HK-2 (cell line): ENCODE results near the gene CLEC11A.
"Not testable (repeated sequence)": the region's sequence is repeated elsewhere in the genome, so short reads cannot be mapped to it uniquely, and the experiment has no call there.

Experiments used
- DNase-seq: peaks from one replicate; pipeline ENCODE4 v3.0.0-alpha.2; 2018; ENCODE audit not compliant: unreplicated experiment

CLEC11A gene

DNA sequence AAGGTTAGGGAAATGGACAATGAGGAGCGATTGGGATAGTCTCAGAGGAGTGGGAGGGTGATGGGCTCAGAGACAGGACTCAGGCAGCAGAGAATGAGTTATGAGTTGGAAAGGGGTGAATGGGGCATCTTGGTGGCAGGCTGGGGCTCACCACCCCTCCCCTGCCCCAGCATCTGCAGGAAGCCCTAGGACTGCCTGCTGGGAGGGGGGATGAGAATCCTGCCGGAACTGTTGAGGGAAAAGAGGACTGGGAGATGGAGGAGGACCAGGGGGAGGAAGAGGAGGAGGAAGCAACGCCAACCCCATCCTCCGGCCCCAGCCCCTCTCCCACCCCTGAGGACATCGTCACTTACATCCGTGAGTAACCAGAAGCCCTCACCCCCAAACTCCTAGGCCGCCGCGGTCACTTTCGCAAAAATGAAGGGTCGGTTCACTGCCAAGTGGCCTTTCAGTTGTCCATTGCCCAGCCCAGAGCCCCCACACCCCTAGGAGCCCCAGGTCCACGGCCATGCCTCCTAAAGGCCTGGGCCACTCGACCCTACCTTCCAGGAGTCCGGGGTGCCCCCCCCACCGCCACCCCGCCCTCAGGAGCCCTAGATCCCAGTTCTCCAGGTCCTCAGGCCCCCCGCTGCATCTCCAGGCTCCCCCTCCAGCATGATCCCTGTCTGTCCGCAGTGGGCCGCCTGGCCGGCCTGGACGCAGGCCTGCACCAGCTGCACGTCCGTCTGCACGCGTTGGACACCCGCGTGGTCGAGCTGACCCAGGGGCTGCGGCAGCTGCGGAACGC is 764 bp downstream of the CLEC11A start:
- no peak for DNase-seq

DNA sequence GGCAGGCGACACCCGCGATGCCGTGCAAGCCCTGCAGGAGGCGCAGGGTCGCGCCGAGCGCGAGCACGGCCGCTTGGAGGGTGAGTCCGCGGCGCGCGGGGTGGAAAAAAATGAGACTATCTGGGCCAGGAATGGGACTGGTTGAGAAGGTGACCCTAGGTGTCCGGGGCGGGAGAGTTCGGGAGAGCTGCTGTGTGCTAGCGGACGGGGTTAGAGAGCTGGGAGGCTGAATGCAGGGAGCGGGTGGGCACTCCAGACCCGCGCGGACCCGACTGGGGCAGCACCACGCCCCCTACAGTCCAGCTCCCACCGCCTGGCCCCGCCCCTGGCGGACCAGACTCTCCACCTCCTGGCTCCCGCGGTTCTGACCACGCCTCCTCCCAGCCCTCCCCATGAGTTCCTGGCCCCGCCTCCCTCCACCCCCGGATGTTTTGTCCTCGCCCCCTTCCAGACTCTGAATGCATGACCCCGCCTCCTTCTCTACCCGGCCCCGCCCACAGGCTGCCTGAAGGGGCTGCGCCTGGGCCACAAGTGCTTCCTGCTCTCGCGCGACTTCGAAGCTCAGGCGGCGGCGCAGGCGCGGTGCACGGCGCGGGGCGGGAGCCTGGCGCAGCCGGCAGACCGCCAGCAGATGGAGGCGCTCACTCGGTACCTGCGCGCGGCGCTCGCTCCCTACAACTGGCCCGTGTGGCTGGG is 1.5 kb downstream of the CLEC11A start:
- DNase-seq: peak; percentile 100

DNA sequence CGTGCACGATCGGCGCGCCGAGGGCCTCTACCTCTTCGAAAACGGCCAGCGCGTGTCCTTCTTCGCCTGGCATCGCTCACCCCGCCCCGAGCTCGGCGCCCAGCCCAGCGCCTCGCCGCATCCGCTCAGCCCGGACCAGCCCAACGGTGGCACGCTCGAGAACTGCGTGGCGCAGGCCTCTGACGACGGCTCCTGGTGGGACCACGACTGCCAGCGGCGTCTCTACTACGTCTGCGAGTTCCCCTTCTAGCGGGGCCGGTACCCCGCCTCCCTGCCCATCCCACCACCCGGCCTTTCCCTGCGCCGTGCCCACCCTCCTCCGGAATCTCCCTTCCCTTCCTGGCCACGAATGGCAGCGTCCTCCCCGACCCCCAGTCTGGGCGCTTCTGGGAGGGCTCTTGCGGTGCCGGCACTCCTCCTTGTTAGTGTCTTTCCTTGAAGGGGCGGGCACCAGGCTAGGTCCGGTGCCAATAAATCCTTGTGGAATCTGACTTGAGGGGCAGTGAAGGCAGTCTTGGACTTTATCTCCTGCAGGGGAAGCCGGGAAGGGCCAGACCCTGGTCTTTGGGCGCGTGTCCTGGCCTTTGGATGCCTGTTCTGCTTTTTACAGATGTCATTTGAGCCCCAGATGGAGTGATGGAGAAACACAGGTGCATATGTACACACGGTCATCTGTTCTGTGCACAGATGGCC is 2.2 kb downstream of the CLEC11A start:
- DNase-seq: no peak

DNA sequence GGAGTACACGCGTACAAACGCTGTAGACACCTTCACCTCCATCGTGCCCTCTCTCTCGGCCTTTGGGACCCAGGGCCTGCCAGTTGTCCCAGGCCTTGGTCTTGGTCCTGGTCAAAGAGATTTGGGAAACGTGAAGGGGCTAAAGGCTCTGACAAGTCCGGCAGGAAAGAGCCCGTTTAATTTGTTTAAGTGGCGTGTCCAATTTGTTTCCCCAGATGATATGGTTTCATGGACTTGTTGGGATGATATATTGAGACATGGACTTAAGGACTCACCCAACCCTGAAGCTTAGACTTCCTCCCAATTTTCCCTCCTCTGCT is 2.7 kb downstream of the CLEC11A start:
- DNase-seq: no peak

DNA sequence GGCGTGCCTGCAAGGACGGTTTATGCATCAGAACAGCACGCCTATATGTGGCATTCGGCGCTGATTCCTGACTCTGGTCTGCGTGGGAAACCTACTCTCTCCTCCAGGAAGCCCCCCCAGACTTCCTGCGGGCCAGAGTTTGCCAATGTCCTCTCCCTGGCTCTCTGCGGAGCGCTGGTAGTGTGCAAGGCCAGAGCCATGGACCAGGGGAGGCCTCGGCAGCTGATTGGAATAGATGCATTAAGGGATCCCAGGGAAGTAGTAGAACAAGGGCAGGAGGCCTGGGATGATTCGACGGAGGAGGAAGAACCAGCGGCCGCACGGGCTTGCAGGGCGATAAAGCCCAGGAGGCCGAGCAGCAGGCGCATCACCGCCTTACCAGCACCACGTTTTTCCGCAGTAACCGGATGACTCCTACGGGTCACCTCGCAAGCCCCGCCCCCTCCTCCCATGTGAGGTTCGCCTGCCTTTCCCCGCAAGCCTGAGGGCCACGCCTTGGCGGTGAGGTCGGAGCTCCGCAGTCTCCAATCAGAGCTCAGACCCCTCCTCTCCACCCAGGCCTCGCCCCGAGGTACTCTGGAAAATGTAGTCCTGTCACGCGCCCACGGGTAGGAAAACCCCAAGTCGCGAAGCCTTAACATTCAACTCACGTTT is 5.0 kb downstream of the CLEC11A start:
- DNase-seq: peak; percentile 91

DNA sequence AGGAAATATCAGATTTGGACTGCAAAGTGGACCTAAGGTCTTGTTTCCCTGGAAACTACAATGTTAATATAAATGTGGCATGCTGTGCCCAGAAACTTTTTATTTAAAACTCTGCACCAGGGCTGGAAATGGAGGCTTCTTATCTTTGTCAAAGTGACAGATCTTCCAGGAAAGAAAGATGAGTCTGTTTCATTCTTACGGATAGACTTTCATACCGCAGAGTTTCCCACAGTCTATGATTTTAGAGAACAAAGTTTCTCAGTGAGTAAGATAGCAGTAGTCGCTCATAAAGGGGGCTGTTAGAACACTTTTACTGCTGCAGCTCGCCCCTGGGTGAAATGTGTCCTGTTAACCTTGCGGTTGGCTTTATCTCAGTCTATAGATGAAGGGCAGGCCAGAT is 6.7 kb downstream of the CLEC11A start:
- no peak for DNase-seq

DNA sequence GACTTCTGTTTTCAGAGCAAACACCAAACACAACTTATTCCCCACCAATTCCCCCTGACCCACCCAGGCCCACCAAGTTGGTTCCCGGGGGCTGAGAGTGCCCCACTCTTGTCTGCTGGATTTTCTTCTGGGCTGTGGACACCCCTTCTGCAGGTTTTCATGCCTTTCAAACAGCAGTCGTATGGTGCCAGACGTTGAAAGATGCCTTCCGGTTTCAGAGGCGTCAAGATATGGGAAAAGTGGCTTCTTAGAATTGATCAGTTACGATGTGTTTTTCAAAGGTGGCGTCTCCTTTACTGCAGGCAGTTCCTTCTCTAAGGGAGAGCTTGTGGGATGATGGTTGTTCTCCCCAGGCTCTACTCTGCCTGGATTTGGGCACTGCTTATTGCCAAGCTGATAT is 12.7 kb downstream of the CLEC11A start:
- no peak for DNase-seq

DNA sequence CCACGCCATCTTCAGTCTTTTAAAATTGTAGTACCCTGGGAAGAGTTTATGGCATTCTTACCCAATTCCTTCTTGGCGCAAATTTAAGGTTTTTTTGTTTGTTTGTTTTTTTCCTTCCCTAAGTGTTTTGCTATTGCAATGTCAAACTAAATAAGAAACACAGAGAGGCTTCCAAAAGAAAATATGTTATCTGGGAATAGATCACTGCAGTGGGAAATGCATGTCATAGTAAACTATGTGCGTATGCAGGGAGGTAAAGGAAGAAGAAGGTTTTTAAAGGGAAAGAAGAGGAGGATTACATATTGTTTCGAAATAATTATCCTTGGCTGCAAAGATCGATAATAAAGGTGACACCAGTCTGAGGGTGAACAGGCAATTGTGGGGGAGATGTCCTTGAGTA is 13.2 kb downstream of the CLEC11A start:
- DNase-seq: no peak

DNA sequence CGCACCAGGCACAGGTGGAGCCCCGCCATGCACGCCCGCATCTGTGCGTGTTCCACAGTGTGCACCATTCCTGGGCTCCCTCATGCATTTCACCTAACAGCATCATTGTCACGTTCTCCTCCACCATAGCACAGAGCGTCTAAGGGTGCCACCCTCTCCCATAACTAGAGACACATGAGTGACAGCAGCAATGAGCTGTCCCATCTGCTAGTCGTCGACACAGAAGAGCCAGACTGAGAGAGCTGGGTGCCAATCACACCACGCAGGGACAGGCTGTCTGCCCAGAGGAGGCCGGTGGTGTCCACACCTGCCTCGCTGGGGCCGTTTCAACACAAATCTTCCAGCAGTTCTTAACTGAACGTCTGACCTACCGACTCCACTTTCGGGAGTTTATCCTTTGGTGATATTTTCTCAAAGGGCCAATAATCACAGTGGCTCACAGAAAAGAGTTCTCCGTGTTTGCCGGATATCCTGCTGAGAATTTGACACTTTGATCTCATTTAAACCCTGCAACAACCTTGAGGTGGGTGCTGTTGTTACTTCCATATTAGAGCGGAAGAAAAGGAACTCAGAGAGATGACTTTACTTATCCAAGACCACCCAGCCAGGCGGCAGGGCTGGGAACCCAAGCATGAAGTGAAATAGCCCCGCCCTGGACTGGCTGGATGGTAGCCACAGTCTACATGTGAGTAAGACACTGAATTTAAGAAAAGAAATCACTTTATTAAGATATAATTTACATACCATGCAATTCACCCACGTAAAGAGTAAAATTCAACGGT is 16.2 kb downstream of the CLEC11A start:
- no peak for DNase-seq

DNA sequence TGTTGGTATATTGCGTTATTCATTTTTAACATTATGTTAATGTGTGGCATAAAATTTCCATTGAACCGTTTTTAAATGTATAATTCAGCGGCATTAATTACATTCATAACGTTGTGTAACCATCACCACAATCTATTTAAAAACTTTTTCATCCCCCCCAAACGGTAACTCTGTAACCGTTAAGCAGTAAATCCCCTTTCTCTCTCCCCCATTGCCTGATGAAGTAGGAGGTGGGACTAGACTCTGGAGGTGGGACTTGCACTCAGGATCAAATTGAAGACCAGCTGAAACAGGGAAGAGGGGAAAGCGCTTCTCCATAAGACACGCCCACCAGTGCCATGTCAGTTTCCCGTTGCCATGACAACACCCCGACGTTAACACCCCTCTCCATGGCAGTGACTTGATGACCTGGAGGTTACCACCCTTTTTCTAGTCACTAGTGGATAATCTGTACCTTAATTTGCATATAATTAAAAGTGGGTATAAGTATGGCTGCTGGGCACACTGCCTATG is 16.8 kb downstream of the CLEC11A start:
- DNase-seq: no peak

DNA sequence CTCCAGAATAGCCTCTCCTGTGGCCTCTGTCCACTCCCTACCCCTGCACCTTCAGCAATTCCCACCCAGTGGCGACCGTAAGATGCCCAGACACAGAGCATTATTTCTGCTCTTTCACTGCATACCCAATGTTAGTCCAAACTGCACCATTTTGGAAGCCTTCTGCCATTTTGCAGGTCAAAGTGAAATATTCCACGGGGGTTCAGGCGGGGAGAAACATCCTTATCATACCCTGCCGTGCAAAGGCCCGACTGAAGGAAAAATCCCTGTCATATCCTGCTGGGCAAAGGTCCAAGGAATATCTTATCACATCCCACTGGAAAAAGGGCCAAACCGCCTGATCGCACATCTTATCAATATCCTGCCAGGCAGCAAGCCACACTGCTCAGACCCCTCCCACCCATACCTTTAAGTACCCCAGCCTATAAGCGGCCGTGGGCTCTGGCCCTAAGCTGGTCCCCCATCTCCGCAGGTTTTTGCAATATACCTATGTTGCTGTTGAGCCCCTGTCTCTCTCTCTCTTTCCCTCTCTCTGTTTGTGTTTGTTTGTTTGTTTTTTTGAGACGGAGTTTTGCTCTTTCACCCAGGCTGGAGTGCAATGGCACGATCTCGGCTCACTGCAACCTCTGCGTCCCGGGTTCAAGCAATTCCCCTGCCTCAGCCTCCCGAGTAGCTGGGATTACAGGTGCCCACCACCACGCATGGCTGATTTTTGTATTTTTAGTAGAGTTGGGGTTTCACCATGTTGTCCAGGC is 18.2 kb downstream of the CLEC11A start:
- DNase-seq: no peak

DNA sequence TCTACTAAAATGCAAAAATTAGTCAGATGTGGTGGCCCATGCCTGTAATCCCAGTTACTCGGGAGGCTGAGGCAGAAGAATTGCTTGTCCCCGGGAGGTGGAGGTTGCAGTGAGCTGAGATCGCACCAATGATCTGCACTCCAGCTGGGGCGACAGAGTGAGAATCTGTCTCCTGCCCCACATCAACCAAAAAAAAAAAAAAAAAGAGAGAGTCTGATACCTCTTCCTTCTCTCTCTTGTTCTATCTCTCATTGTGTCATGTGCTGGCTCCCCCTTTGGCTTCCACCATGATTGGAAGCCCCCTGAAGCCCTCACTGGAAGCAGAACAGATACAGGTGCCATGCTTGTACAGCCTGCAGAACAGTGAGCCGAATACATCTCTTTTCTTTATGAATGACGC is 20.4 kb downstream of the CLEC11A start:
- DNase-seq: no peak

DNA sequence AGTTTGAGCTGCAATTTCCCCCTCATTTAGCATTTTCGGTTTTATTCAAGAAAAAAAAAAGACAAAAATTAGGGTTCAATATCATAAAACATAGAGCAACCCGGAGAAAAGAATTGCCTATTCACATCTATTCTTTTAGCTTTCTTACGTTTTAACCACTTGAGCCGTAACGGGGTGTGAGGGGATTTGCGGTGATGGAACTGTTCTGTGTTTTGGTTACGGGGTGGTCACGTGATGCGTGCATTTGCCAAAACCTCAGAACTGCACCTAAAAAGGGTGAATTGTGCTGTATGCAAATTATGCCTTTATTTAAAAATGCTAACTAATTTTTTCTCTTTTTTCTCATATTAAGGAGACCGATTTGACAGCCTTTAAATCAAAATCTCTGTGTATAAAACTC is 22.1 kb downstream of the CLEC11A start:
- DNase-seq: no peak

DNA sequence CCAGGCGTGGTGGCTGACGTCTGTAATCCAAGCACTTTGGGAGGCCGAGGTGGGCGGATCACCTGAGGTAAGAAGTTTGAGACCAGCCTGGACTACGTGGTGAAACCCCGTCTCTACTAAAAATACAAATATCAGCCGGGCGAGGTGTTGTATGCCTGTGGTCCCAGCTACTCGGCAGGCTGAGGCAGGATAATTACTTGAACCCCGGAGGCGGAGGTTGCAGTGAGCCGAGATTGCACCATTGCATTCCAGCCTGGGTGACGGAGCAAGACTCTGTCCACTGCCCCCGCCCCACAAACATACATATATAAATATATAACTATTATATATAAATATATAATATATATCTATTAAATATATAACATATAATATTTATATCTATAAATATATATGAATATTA is 24.0 kb downstream of the CLEC11A start:
- not testable (repeated sequence) for DNase-seq

DNA sequence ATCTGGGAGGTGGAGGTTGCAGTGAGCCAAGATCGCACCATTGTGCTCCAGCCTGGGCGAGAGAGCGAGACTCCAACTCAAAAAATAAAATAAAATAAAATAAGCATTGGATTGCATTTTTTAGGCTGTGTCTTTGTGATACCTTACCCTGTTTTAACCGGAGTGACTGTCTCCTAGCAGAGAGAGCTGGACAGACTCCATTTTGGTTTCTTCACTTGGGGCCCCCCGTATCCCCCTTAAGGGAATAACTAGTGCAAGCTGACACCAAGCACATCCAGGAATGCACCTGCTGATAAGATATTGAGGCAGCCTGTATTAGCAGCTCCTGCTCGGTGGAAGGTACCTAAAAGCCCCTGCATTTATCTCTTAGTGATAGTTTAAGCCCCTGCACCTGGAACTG is 26.3 kb downstream of the CLEC11A start:
- DNase-seq: no peak

DNA sequence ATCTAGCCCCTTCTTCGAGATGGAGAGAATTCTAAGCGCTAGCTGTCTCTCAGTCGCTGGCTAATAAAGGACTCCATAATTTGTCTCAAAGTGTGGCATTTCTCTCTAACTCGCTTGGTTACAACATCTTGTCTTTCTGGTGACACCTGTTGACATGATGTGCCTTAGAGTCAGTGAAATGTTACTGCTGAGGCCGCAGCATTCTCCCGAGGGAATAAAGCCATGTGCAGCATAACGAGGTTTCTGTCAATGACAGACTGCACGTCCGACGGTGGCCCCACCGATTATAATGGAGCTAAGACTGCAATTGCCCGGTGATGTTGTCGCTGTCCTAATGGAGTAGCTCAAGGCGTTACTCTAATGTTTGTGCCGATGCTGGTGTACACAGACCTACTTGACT is 26.8 kb downstream of the CLEC11A start:
- DNase-seq: no peak

DNA sequence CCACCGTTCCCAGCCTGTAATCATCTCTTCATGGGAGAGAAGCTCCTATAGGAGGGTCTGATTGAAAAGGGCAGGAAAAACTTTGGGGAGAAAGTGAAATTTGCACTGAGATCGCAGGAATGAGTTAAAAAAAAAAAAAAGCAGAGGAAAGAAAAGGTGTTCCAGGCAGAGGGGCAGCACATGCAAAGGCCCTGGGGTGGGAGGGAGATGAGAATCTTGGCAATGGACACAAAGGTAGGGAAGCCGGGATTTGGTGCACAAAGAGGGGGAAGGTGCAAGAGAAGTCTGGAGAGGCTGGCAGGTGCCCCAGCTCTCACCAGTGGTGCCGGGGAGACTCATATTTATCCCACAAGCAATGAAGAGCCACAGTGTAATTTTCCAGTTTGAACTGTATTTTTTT is 30.7 kb downstream of the CLEC11A start:
- DNase-seq: no peak

DNA sequence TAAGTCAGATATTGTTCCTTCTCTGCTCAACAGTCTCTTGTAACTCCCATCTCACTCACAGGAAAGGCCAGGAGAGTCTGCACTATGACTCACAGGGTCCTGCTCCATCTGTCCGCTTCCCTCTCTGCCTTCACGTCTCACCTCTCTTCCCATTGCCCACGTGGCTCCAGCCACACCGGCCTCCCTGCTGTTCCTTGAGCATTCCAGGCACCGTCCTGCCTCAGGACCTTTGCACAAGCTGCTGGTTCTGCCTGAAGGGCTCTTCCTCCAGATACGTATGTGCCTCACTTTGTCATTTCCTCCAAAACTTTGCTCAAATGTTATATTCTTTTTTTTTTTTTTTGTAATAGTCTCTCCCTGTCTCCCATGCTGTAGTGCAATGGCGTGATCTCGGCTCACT is 33.1 kb downstream of the CLEC11A start:
- peak; percentile 22 for DNase-seq

DNA sequence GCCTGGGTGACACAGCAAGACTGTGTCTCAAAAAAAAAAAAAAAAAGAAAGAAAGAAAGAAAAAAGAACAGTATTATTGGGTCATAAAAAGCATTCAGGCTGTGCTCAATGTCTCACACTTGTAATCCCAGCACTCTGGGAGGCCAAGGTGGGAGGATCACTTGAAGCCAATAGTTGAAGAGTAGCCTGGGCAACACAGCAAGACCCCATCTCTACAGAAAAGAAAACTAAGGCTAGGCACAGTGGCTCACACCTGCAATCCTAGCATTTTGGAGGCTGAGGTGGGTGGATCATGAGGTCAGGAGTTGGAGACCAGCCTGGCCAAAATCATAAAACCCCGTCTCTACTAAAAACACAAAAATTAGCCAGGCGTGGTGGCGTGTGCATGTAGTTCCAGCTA is 34.5 kb downstream of the CLEC11A start:
- not testable (repeated sequence) for DNase-seq

DNA sequence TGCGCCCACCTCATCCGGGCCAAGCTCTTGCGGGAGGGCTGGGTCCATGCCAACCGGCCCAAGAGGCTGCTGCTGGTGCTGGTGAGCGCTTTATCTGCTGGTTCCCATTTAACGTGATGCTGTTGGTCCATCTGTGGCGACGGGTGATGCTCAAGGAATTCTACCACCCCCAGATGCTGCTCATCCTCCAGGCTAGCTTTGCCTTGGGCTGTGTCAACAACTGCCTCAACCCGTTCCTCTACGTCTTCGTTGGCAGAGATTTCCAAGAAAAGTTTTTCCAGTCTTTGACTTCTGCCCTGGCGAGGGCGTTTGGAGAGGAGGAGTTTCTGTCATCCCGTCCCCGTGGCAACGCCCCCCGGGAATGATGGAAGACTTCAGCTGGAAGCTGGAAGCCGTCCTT is 35.9 kb downstream of the CLEC11A start:
- DNase-seq: not testable (repeated sequence)

DNA sequence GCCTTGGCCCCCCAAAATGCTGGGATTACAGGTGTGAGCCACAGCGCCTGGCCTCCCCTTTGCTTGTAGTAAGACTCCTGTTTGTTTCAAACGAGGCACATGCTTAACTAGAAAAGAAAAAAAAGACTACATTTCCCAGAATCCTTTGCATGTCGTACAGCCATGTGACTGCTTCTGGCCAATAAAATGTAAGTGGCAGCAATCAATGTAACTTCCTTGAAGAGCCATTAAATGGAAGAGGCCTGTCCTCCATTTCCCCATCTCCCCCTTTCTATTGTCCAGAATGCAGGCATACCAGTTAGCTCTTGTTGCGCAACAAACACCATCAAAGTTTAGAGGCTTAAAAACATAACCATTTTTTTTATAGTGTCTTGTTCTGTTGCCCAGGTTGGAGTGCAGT is 36.7 kb downstream of the CLEC11A start:
- no peak for DNase-seq
